HEK293T (cell line): Measurements from ENCODE around the gene GLB1L3.
"Not testable (repeated sequence)": the region's sequence is repeated elsewhere in the genome, so short reads cannot be mapped to it uniquely, and the experiment has no call there.

Experiments used
- CTCF ChIA-PET: fragments of 350-600 bp; formaldehyde crosslinking; extraction: SDS; loops from one replicate; lab custom pipeline; 2021; ENCODE audit warnings: antibody characterized with exemption, inconsistent platforms; lab: Yijun Ruan, JAX
- POLR2A ChIA-PET: fragments of 350-600 bp; formaldehyde crosslinking; extraction: SDS; loops from one replicate; lab custom pipeline; 2020; ENCODE audit warnings: antibody characterized with exemption, inconsistent platforms; lab: Yijun Ruan, JAX
- DNase-seq: peaks from one replicate; pipeline ENCODE4 v3.0.0; 2012; ENCODE audit warnings: mixed read lengths; ENCODE audit errors: extremely low spot score
- ARNT ChIP-seq: fragments of 450-650 bp; IDR thresholded peaks from 2 replicates; pipeline ENCODE4 v1.6.1; 2017; ENCODE audit warnings: mild to moderate bottlenecking
- BHLHE40 ChIP-seq: fragments of 450-650 bp; IDR thresholded peaks from 2 replicates; pipeline ENCODE4 v1.6.1; 2016; ENCODE audit warnings: mild to moderate bottlenecking, moderate library complexity, borderline replicate concordance
- CTBP1 ChIP-seq: fragments of 450-650 bp; IDR thresholded peaks from 2 replicates; pipeline ENCODE4 v1.6.1; 2016; ENCODE audit warnings: borderline replicate concordance
- ELF4 ChIP-seq: fragments of 450-650 bp; IDR thresholded peaks from 2 replicates; pipeline ENCODE4 v1.6.1; 2017; ENCODE audit warnings: antibody characterized with exemption
- FOXA1 ChIP-seq: fragments of 450-650 bp; IDR thresholded peaks from 2 replicates; pipeline ENCODE4 v1.6.1; 2016; ENCODE audit warnings: mild to moderate bottlenecking
- FOXK2 ChIP-seq: fragments of 450-650 bp; IDR thresholded peaks from 2 replicates; pipeline ENCODE4 v1.6.1; 2016; ENCODE audit warnings: mild to moderate bottlenecking
- FOXM1 ChIP-seq: fragments of 450-650 bp; IDR thresholded peaks from 2 replicates; pipeline ENCODE4 v1.6.1; 2017; ENCODE audit warnings: mild to moderate bottlenecking, borderline replicate concordance
- HDGF ChIP-seq: fragments of 450-650 bp; IDR thresholded peaks from 2 replicates; pipeline ENCODE4 v1.6.1; 2017; ENCODE audit warnings: antibody characterized with exemption, borderline replicate concordance
- L3MBTL2 ChIP-seq: fragments of 450-650 bp; conservative IDR thresholded peaks from 2 replicates; pipeline ENCODE4 v1.6.1; 2016; ENCODE audit warnings: mild to moderate bottlenecking
- LEF1 ChIP-seq: fragments of 450-650 bp; IDR thresholded peaks from 2 replicates; pipeline ENCODE4 v1.6.1; 2017; ENCODE audit warnings: mild to moderate bottlenecking, borderline replicate concordance
- NFRKB ChIP-seq: fragments of 450-650 bp; IDR thresholded peaks from 2 replicates; pipeline ENCODE4 v1.6.1; 2016; ENCODE audit warnings: mild to moderate bottlenecking, moderate library complexity
- PKNOX1 ChIP-seq: fragments of 450-650 bp; IDR thresholded peaks from 2 replicates; pipeline ENCODE4 v1.6.1; 2016
- SP1 ChIP-seq: fragments of 450-650 bp; IDR thresholded peaks from 2 replicates; pipeline ENCODE4 v1.6.1; 2017
- SUZ12 ChIP-seq: fragments of 450-650 bp; IDR thresholded peaks from 2 replicates; pipeline ENCODE4 v1.6.1; 2016; ENCODE audit warnings: mild to moderate bottlenecking
- TARDBP ChIP-seq: fragments of 450-650 bp; IDR thresholded peaks from 2 replicates; pipeline ENCODE4 v1.6.1; 2016
- ZNF384 ChIP-seq: fragments of 450-650 bp; IDR thresholded peaks from 2 replicates; pipeline ENCODE4 v1.6.1; 2016

GLB1L3 gene

GRCh38 chr11:134341805-134342571, 65.8 kb downstream of the GLB1L3 start:
- POLR2A ChIA-PET: no interaction called here
- TF ChIP-seq PKNOX1 (no peak), FOXM1 (no peak), CTBP1 (no peak), SUZ12 (no peak)
- no peak for DNase-seq
- CTCF ChIA-PET: no interaction called here

GRCh38 chr11:134342572-134343340, 66.6 kb downstream of the GLB1L3 start:
- ChIA-PET CTCF (no interaction called here), POLR2A (no interaction called here)
- no peak for DNase-seq
- TF ChIP-seq CTBP1 (no peak), TARDBP (no peak), ZNF384 (no peak), FOXM1 (no peak), FOXA1 (no peak), ELF4 (no peak), NFRKB (no peak), BHLHE40 (no peak), PKNOX1 (no peak)

- TF ChIP-seq SP1 (no peak), ZNF384 (no peak), FOXK2 (no peak), L3MBTL2 (no peak)
- DNase-seq: no peak
- POLR2A ChIA-PET: interaction anchor here (1.0 kb wide), 1 partner anchor 68 kb away, joined by 3 read pairs; the partner anchor contains the start of gene GLB1L3
- CTCF ChIA-PET: no interaction called here
These were observed 67.5 kb downstream of the GLB1L3 start for GRCh38 chr11:134343646-134344045.

- CTCF ChIA-PET, DNase-seq: not testable (repeated sequence)
- POLR2A ChIA-PET: interaction anchor here (1.0 kb wide), 1 partner anchor 69 kb away, joined by 3 read pairs; the partner anchor contains the start of gene GLB1L3
These were observed 68.5 kb downstream of the GLB1L3 start for GRCh38 chr11:134344497-134345236.

GRCh38 chr11:134345237-134345550, 69.0 kb downstream of the GLB1L3 start:
- CTCF ChIA-PET: no interaction called here
- POLR2A ChIA-PET: no interaction called here
- TF ChIP-seq FOXK2: no peak
- no peak for TF ChIP-seq LEF1
- TF ChIP-seq L3MBTL2: no peak
- TF ChIP-seq FOXM1: no peak
- no peak for TF ChIP-seq TARDBP
- no peak for TF ChIP-seq BHLHE40
- no peak for TF ChIP-seq ARNT
- no peak for TF ChIP-seq SP1
- no peak for TF ChIP-seq FOXA1
- TF ChIP-seq NFRKB: no peak
- TF ChIP-seq HDGF: no peak
- no peak for TF ChIP-seq PKNOX1
- no peak for TF ChIP-seq SUZ12
- TF ChIP-seq ZNF384: no peak
- no peak for TF ChIP-seq CTBP1
- no peak for TF ChIP-seq ELF4
- DNase-seq: no peak

- no peak for TF ChIP-seq SP1
- no peak for TF ChIP-seq ARNT
- TF ChIP-seq ELF4: no peak
- TF ChIP-seq SUZ12: no peak
- ChIA-PET CTCF (no interaction called here), POLR2A (no interaction called here)
- DNase-seq: no peak
These were observed 70.2 kb downstream of the GLB1L3 start for GRCh38 chr11:134346101-134346975.
